Measurements from ENCODE around the gene PIK3C2G.
"Not testable (repeated sequence)": the region's sequence is repeated elsewhere in the genome, so short reads cannot be mapped to it uniquely, and the experiment has no call there.

Gene PIK3C2G

DNA sequence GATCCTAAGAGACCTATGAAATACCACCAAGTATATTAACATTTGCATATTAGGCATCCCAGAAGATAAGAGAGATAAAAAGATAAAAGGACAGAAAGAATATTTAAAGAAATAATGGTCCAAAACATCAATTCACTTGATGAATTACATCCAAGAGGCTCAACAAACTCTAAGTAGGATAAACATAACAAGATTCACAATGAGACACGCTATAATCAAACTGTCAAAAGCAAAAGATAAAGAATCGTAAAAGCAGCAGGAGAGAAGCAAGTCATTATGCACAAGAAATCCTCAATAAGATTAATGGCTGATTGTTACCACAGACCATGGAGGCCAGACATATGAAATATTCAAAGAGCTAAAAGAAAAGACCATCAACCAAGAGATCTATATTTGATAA lies 396.9 kb downstream of the PIK3C2G start:
- DNase-seq: no peak

DNA sequence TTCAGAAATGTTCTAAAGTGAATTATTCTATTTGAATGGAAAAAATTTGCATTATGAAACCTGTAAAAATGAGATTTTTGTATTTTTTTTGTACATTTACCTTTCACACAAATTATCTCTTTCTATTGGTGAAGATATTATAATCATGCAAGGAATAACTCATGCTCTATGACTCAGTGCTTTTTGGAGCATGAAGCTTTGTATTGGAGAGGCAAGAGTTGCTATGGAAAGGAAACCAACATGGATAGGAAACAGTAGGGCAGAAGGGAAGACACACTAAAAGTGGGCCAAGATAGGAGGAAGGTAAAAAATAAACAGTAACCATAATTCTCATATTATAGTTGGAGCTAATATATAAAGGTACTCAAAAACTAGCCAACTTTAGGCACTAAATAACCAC lies 397.5 kb downstream of the PIK3C2G start:
- DNase-seq: no peak

DNA sequence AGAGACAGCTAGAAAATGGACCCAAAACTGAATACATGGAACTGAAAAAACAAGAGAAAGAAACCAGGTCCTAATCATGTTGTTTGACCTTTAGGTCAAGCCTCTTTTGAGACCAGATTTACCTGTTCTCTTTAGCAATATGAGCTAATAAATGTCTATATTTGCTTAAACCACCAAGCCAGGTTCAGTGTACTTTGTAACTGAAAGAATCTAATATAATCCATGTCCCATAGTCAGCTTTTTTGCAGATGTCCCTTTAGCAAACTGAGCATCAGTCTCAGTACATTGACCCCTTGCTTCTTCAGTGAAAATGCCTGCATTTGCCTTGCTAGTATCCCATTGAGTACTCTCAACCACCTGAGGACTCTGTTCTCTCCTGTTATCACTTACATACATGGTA lies 414.8 kb downstream of the PIK3C2G start:
- DNase-seq: no peak

DNA sequence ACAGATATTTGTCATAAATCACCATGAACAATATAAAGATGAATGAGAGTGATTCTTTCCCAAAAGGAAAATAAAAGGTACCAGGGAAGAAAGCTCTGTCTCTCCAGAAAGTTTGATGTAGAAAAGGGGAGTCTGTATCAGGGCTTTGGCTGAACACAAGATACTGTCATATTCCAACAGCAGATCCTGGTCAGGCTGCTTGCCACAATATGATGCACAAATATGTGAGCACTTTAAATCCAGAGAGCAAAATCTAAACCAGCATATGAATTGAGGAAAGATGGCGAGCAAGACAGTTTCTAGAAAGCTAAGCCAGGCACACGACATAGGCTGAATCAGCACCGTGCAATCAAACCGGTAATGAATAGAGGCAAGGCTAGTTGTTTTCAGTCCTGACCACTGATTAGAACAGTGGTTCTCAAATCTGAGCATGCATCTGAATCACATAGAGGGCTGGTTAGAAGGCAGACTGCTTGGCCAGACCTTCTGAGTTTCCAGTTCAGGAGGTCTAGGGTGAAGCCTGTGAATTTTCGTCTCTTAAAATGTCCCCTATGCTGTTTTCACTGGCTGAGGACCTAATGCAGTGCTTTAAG lies 415.8 kb downstream of the PIK3C2G start:
- no peak for DNase-seq

DNA sequence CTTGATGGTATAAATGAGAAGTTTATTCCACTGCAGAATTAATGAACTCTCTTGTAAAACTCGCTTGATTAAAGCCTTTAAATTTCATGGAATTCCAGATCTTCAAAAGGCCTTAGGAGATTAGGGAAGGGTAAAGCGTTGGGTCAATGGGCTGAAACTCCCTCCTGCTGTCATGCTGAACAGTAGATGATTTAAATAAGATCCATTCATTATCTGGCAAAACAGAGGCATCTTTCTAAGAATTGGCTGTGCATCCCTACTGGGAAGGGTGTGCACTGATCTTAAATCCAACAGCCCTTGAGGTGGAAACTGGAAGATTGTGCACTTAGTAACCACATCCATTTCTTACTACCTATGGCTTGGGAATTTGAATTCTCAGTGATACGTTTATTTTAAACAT lies 420.5 kb downstream of the PIK3C2G start:
- no peak for DNase-seq

DNA sequence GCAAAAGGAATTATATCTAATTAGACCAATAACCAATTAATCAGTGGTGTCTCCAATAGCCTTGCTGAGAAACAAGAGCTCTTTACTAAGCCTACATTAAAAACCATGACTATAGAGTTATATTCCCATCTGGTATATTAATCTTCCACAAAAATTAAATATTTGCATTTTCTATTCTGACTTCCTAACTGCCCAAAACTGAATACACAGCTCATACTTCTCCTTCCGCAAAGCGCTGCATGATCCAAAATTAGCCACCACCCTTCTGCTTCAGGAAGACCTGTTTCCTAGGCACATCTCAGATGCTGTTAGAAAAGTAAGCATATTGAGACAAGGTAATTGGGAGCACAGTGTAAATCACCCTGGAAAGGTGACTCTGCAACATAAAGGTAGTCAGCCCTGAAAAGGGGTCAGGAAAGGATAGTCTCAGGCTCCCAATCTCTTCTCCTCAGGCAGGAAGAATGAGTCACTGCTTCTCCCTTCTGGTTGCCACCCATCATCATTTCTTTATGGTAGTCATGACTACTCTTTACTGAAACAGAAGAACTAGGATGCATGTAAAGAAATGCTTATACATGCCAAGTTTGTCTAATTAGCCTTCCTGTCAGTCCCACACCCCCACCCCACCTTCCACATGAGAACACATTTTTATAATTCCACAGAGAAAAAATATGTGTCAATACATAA lies 422.2 kb downstream of the PIK3C2G start:
- no peak for DNase-seq

DNA sequence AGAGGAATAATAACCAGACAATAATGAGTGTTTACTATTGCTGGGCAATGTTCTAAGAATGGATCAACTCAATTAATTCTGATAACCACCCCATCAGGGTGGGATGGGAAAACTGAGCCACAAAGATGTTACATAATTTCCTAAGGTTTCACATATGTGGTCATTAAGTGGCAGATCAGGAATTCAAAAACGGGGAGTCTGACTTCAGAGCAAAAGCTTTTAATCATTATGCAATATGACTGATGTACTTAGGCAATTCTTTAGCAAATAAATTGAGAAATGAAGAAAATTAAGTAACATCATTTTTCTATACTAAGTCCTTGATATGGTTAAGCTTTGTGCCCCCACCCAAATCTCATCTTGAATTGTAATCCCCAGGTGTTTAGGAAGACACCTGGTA lies 423.1 kb downstream of the PIK3C2G start:
- no peak for DNase-seq

DNA sequence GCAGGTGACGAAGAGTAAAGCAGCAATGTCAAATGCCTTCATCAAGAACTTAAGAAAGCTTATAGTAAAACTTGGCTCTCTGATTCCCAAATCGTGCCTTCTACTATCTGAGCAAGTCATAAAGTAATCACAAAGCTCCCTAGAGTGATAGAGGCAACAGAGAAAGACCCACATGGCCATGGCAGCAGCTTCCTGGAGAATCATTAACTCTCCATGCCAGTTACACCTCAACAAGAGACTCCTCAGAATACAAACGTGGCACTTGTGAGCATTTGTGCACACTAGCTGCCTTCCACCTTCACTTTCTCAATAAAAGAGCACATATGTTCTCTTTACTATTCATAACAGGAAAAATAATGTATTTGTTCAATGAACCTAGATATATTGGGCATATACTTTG lies 428.5 kb downstream of the PIK3C2G start:
- DNase-seq: no peak

DNA sequence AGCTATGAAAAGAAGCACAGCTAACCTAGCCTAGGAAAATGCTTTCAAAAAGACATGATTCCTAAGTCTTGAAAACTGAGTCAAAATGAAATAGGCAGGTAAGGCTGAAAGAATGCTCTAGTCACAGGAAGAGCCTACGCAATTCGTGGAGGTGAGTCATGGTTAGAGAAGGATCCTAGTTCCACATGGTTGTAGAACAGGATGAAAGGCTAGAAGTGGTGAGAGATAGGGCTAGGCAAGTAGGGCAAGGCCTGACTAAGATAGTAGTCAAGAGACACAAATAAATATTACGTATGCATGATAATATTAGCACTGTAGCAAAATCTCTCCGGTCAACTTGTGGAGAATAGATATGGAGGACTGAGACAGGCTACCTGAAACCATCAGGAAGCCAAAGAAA lies 429.3 kb downstream of the PIK3C2G start:
- DNase-seq: no peak

DNA sequence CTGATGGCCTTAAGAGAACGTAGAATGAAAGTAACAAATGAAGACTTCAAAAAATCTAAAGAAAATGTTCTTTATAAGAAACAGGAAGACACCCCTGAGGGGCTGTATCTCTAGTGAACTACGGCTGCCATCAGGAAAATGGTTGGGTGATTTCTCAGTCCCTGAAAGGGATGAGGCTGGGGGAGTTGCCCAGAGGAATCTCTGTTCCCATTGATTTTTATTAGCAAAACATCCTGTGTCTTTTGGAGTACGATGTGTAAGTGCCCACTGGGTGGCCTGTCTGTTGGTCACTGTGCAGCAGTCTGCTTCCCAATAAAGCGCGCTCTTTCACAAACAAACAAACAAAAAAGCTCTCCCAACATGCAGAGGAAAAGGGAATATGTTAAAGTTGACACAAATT lies 432.7 kb downstream of the PIK3C2G start:
- DNase-seq: not testable (repeated sequence)

DNA sequence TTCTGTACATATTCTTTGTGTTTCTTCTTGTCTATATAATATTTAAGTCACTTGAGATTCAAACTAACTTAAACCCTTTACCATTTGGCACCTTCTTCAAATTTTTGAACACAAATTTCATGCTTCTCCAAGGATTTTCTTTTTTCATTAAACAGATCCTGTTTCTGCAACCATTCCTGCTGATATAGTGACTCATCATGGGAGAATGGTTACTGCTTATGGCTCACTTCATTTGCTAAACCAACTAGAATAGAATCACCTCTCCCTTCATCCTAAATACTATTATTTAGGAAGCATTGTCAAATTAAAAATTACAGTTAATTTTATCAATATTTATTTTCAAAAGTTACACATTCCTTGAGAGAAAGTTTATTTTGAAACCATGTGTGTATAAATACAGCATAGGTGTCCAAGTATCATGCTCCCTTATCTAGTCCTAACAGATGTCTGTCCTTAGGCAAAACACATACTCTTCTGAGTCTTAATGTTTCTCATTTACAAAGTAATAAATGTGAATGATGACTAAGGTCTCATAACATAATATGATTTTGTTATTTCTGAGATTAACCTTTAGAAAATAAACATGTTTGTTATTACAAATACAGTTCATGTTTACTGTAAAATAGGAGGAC lies 435.8 kb downstream of the PIK3C2G start:
- DNase-seq: no peak

Measured in NCI-H69 (cell line).